Adrenal gland (tissue), 12 donors: ENCODE results near the gene BEST2. TPM values are rescaled to one million over a fixed set of nuclear protein-coding genes. Genes with fewer than 3 reads are reported as not detected.

Source experiments
- DNase-seq, 7 donors: peaks; one replicate each; pipeline ENCODE4 v3.0.0-alpha.2; 2019 to 2020
- H3K27ac ChIP-seq, 5 donors: fragments of 200-600 bp; sonication (generic) in 4 of 5; 1 replicate in 3 of 5; 2 replicates in 2 of 5; pipeline versions ENCODE4 v1.5.1 to v1.8.0; 2016 to 2020; ENCODE audit warnings: mild to moderate bottlenecking in 1 of 5
- H3K27me3 ChIP-seq: fragments of 200-600 bp; 2 replicates; pipeline ENCODE4 v1.8.0; 2021
- H3K36me3 ChIP-seq, 2 donors: fragments of 200-600 bp; replicated peaks in 1 of 2; 1 replicate in 1 of 2; 2 replicates in 1 of 2; pipeline versions ENCODE4 v1.5.1 to v1.8.0; 2018 to 2022
- H3K4me1 ChIP-seq, 2 donors: fragments of 200-600 bp; replicated peaks in 1 of 2; 1 replicate in 1 of 2; 2 replicates in 1 of 2; pipeline versions ENCODE4 v1.5.1 to v1.8.0; 2018 to 2021
- H3K4me3 ChIP-seq, 4 donors: fragments of 200-600 bp; sonication (generic) in 3 of 4; one replicate each; pipeline ENCODE4 v1.5.1; 2016 to 2018
- H3K9me3 ChIP-seq, 3 donors: fragments of 200-600 bp; sonication (generic) in 1 of 3; replicated peaks in 1 of 3; 1 replicate in 2 of 3; 2 replicates in 1 of 3; pipeline versions ENCODE4 v1.5.1 to v1.8.0; 2016 to 2021
- POLR2A ChIP-seq, 2 donors: fragments of 450-650 bp; IDR thresholded peaks; one replicate each; pipeline ENCODE4 v1.6.1; 2017; ENCODE audit warnings: antibody characterized with exemption in 2 of 2, mild to moderate bottlenecking in 2 of 2, moderate library complexity in 1 of 2
- WGBS, 4 donors: extraction: QIAGEN DNeasy Blood & Tissue Kit in 2 of 4; methylation state at CpG; one replicate each; pipeline versions ENCODE4 v1.1.5 to v1.1.7; 2013 to 2017; 5-methylcytosine and 5-hydroxymethylcytosine counted together
- intact Hi-C, 2 donors: fragments of 100-400 bp; cut with DNase I; formaldehyde crosslinking; loops; one replicate each; pipeline versions ENCODE4 v1.14.1 to v1.15.0; 2022 to 2023
- polyA plus RNA-seq, 3 donors: library from polyadenylated mRNA; stranded (reverse); fragments of 200-250 nt in 2 of 3; fragments of 350-450 nt in 1 of 3; fragmentation: Illumina TruSeq in 1 of 3; extraction: RNeasy Lipid Tissue Mini Kit (QIAGEN cat#74804) in 1 of 3; gene quantifications; one replicate each; pipeline ENCODE4 v1.2.3, GENCODE V29; 2013 to 2014
- total RNA-seq, 9 donors: library from RNA; depleted of rRNA in 4 of 9; stranded (reverse); fragments of >200 nt in 4 of 9; fragments of 120-200 nt in 1 of 9; fragmentation: NEBNext Ultra II Directional in 1 of 9; extraction: Animal tissue kit (Norgen Biotek cat#: 25700) in 1 of 9; gene quantifications; one replicate each; pipeline versions ENCODE4 v1.1.0 to v1.2.4, GENCODE V29; 2013 to 2023
- TF ChIP-seq, protein P1 (sequence below), 6 experiments: fragments of 450-650 bp in 4 of 6; fragments of 200-600 bp in 2 of 6; sonication (generic) in 1 of 6; IDR thresholded peaks; 1 replicate in 5 of 6; 2 replicates in 1 of 6; pipeline versions ENCODE4 v1.5.1 to v1.8.0; 2016 to 2021; ENCODE audit warnings: antibody characterized with exemption in 6 of 6, mild to moderate bottlenecking in 2 of 6, moderate library complexity in 1 of 6
- donor health status: healthy with polysubstance abuse.
- donor health status: Bipolar disorder and iron deficiency.
- donor health status: DM: yes; HTN: yes; CAD: no.
- donor health status: DM: no; HTN: no; CAD: no.
- donor health status: DM: no; HTN: no; CAD: no.
- donor health status: DM: yes; HTN: yes; CAD: no.

The BEST2 gene
- total and polyA plus RNA-seq, 12 donors = not detected

DNA sequence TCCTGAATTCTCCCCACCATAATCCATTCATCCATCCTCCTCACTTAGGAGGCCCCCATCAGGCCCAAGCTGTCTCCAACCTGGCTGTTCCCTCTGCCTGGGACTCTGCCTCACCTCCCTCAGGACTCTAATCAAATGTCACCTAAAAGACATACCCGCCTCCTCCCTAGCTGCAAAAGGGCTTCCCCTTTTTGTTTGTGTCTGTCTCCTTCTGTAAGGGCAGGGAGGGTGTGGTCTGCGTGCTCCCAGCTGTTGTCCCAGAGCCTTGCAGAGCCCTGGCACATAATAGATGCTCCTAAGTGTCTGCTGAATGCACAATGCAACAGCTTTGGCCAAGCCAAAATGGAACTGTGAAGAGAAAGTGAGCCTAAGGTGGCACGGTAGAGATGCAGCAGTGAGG, 21.5 kb upstream of the BEST2 start:
- DNase-seq = no peak
- Histone ChIP-seq H3K27me3 (no peaks in the 10 kb centered on the region), H3K27ac (no peak overlapping the region), H3K4me1 (peaks cover 12 to 21% of the 10 kb centered on the region in 2 donors), H3K4me3 (no peak overlapping the region), H3K9me3 (no peaks in the 10 kb centered on the region), H3K36me3 (peaks cover 0 to 34% of the 10 kb centered on the region in 2 donors)
- intact Hi-C loops = no loop called here
- TF ChIP-seq POLR2A (IDR thresholded peaks at IDR 0.05) = no peak
- TF ChIP-seq, protein P1, sequence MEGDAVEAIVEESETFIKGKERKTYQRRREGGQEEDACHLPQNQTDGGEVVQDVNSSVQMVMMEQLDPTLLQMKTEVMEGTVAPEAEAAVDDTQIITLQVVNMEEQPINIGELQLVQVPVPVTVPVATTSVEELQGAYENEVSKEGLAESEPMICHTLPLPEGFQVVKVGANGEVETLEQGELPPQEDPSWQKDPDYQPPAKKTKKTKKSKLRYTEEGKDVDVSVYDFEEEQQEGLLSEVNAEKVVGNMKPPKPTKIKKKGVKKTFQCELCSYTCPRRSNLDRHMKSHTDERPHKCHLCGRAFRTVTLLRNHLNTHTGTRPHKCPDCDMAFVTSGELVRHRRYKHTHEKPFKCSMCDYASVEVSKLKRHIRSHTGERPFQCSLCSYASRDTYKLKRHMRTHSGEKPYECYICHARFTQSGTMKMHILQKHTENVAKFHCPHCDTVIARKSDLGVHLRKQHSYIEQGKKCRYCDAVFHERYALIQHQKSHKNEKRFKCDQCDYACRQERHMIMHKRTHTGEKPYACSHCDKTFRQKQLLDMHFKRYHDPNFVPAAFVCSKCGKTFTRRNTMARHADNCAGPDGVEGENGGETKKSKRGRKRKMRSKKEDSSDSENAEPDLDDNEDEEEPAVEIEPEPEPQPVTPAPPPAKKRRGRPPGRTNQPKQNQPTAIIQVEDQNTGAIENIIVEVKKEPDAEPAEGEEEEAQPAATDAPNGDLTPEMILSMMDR (IDR thresholded peaks at IDR 0.05) = no peak
- 75 to 86% (median 78%) methylated on average over 3 of the region's 3 CpGs for WGBS, 4 donors

GRCh38 chr19:12731337-12731736, 20.3 kb upstream of the BEST2 start:
- peaks cover 0 to 34% of the 10 kb centered on the region in 2 donors for H3K36me3 ChIP-seq
- WGBS, 4 donors = 89 to 95% (median 91%) methylated on average over 6 to 24 of the region's 24 CpGs
- H3K4me1 ChIP-seq = peaks cover 12 to 24% of the 10 kb centered on the region in 2 donors
- no peak overlapping the region for H3K27ac ChIP-seq
- no peak overlapping the region for H3K4me3 ChIP-seq
- no peak for DNase-seq
- intact Hi-C loops = no loop called here
- H3K27me3 ChIP-seq = no peaks in the 10 kb centered on the region
- H3K9me3 ChIP-seq = no peaks in the 10 kb centered on the region
- TF ChIP-seq, protein P1 (IDR thresholded peaks at IDR 0.05) = no peak
- no peak for TF ChIP-seq POLR2A (IDR thresholded peaks at IDR 0.05)

DNA sequence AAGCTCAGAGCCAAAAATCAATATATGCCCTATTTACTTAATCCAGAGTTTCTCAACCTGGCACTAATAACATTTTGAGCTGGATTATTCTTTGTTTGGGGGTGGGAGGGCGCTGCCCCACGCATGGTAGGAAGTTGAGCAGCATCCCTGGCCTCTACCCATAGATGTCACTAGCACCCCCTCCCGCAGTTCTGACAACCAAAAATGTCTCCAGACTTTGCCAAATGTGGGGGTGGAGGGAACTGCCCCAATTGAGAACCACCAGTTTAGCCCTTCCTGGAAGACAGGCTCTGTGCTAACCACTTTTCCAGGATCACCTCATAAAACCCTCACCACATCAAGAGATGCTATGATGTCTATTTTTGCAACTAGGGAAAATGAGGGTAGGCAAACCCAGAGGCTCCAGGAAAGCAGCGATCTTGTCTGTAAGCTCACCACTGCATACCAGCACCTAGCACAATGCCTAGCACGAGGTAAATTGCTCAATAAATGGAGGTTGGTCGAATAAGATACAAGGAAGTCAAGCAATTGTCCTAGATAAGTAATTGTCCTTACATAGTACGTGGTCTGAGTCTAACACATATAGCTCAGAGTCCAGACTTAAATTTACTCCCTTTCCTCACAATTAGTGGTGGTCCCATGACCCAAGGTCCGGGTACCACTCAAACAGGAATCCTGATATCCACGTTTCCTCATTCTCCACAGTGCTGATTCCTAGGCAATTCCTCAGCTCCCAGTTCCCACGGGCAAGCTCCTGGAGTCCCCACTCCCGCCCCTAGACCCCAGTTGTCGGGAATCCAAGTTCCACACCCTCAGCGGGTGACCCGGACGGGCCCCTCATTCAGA, 18.0 kb upstream of the BEST2 start:
- intact Hi-C loops = no loop called here
- WGBS, 4 donors = 1 to 4% (median 1%) methylated on average over 8 to 15 of the region's 15 CpGs
- peak overlapping the region; percentile 69 to 89 (median 71) for H3K4me3 ChIP-seq
- H3K9me3 ChIP-seq = no peaks in the 10 kb centered on the region
- H3K4me1 ChIP-seq = peaks cover 22 to 37% of the 10 kb centered on the region in 2 donors
- peak in 2 of 7 donors; percentile 32 to 56 for DNase-seq
- H3K27me3 ChIP-seq = no peaks in the 10 kb centered on the region
- peaks cover 0 to 32% of the 10 kb centered on the region in 2 donors for H3K36me3 ChIP-seq
- H3K27ac ChIP-seq = peak overlapping the region; percentile 48 to 94 (median 79)
- TF ChIP-seq POLR2A (IDR thresholded peaks at IDR 0.05) = no peak
- TF ChIP-seq, protein P1 (IDR thresholded peaks at IDR 0.05) = no peak

- Histone ChIP-seq H3K4me1 (peaks cover 23 to 35% of the 10 kb centered on the region in 2 donors), H3K36me3 (peaks cover 0 to 18% of the 10 kb centered on the region in 2 donors)
- peak; percentile 77 to 99 (median 98) for DNase-seq
Observed at GRCh38 chr19:12736995-12737834, 14.4 kb upstream of the BEST2 start, which contains the start of gene GET3. TSS of gene GET3 (plus strand) at chr19:12737497. CDS start at chr19:12737506, 9 bp downstream.

More at GRCh38 chr19:12736995-12737834, 14.4 kb upstream of the BEST2 start, which contains the start of gene GET3:
- TF ChIP-seq, protein P1 (IDR thresholded peaks at IDR 0.05) = peak in 3 of 6 experiments; percentile 23 to 56 (median 30)
- TF ChIP-seq POLR2A (IDR thresholded peaks at IDR 0.05) = peak in 1 of 2 donors; percentile 46
- Histone ChIP-seq H3K27ac (peak within 1 kb of the TSS; percentile 75 to 89 (median 84)), H3K9me3 (no peaks in the 10 kb centered on the region), H3K27me3 (no peaks in the 10 kb centered on the region), H3K4me3 (peak within 1 kb of the TSS; percentile 71 to 97 (median 84))
- intact Hi-C loops = no loop called here
- WGBS, 4 donors = 0 to 3% (median 1%) methylated on average over 19 to 29 of the region's 29 CpGs
